ENCODE results near the gene ADRB1. TPM values are rescaled to one million over a fixed set of nuclear protein-coding genes. Genes with fewer than 3 reads are reported as not detected.

Gene ADRB1
- total RNA-seq, 1 experiment from 2014 or later: 0.15 TPM

GRCh38 chr10:114079421-114079820, 35.8 kb downstream of the ADRB1 start:
- DNase-seq (no peak), ATAC-seq (no peak)
- Histone ChIP-seq H3K4me2 (ENCODE audit: low read length) (no peak overlapping the region), H3K9me3 (ENCODE audit: low read length) (no peaks in the 10 kb centered on the region), H3K4me3 (ENCODE audit: low read length) (no peak overlapping the region), H3K9me2 (replicated peaks; ENCODE audit: low read length) (no peaks in the 10 kb centered on the region), H4K20me1 (ENCODE audit: low read length) (no peaks in the 10 kb centered on the region), H3K27ac (ENCODE audit: low read length) (no peak overlapping the region), H3K4me1 (ENCODE audit: insufficient read depth, low read length) (peaks cover 20% of the 10 kb centered on the region), H2AFZ (ENCODE audit: low read length) (no peak overlapping the region), H3F3A (ENCODE audit: low read length, unreplicated experiment) (no peaks in the 10 kb centered on the region), H3K36me3 (ENCODE audit: low read depth, low read length) (no peaks in the 10 kb centered on the region), H3K79me2 (ENCODE audit: low read length) (no peaks in the 10 kb centered on the region), H3K9ac (ENCODE audit: low read length) (no peak overlapping the region), H3K27me3 (ENCODE audit: low read length) (no peaks in the 10 kb centered on the region)
- TF ChIP-seq EZH2 (IDR thresholded peaks at IDR 0.05; ENCODE audit: low read length, unreplicated experiment): no peak
- no peak for TF ChIP-seq EZH2phosphoT487 (IDR thresholded peaks at IDR 0.05; ENCODE audit: borderline replicate concordance, low read length)
- TF ChIP-seq, protein P1, sequence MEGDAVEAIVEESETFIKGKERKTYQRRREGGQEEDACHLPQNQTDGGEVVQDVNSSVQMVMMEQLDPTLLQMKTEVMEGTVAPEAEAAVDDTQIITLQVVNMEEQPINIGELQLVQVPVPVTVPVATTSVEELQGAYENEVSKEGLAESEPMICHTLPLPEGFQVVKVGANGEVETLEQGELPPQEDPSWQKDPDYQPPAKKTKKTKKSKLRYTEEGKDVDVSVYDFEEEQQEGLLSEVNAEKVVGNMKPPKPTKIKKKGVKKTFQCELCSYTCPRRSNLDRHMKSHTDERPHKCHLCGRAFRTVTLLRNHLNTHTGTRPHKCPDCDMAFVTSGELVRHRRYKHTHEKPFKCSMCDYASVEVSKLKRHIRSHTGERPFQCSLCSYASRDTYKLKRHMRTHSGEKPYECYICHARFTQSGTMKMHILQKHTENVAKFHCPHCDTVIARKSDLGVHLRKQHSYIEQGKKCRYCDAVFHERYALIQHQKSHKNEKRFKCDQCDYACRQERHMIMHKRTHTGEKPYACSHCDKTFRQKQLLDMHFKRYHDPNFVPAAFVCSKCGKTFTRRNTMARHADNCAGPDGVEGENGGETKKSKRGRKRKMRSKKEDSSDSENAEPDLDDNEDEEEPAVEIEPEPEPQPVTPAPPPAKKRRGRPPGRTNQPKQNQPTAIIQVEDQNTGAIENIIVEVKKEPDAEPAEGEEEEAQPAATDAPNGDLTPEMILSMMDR (conservative IDR thresholded peaks at IDR 0.05; ENCODE audit: low read depth, low read length): no peak
- POLR2A ChIA-PET (ENCODE audit: unreplicated experiment): interaction anchor here (0.5 kb wide), 1 partner anchor 185 kb away, joined by 7 read pairs; no protein-coding TSS in a partner anchor
- CTCF ChIA-PET: no interaction called here
- BruUV-seq (replicated peaks): no TSS peak
- intact Hi-C loops (cut with micrococcal nuclease): no loop called here

DNA sequence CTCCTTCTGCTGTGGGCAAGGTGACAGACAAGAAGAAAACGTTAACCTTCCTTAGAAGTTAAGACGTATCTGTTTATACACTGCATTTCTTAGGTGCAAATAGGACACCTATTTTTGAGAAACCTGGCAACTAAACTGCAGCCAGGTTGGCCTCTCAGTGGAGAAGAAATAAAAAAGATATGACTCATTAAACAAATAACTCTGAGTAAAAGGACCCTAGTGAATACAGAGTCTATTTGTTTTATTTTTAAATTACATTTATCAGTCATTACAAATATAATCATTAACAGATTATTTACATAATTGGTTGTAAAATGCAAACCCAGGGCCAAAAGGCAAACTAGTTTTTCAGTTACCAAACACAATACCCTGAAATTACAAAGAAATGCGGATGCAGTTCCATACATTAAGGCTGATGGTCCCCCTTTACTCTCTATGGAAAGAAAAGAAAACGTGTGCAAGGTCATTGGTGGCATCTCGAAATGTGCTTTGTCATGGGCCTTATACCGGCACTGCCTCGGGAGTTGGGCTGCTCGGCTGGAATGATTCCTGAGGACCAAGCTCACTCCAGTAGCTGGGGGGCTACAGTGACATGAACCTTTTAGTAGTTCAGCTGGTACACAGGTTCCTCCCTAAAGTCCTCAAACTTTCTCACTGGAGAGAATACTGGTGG, 38.4 kb downstream of the ADRB1 start:
- Histone ChIP-seq H3K4me2 (ENCODE audit: low read length) (peak overlapping the region; percentile 69), H3K36me3 (ENCODE audit: low read depth, low read length) (no peaks in the 10 kb centered on the region), H3F3A (ENCODE audit: low read length, unreplicated experiment) (no peaks in the 10 kb centered on the region), H3K9me2 (replicated peaks; ENCODE audit: low read length) (no peaks in the 10 kb centered on the region), H3K27me3 (ENCODE audit: low read length) (no peaks in the 10 kb centered on the region), H3K4me3 (ENCODE audit: low read length) (peak overlapping the region; percentile 18; the same call in 1 of the 2 replicates), H3K9ac (ENCODE audit: low read length) (peak overlapping the region; percentile 16; the same call in 1 of the 2 replicates), H3K4me1 (ENCODE audit: insufficient read depth, low read length) (peaks cover 20% of the 10 kb centered on the region), H3K79me2 (ENCODE audit: low read length) (no peaks in the 10 kb centered on the region), H3K27ac (ENCODE audit: low read length) (peak overlapping the region; percentile 56), H4K20me1 (ENCODE audit: low read length) (no peaks in the 10 kb centered on the region), H2AFZ (ENCODE audit: low read length) (0 out of 2 replicates have a peak overlapping the region, but pooled peaks have one; percentile 28), H3K9me3 (ENCODE audit: low read length) (no peaks in the 10 kb centered on the region)
- no TSS peak for BruUV-seq (replicated peaks)
- DNase-seq (peak; percentile 55), ATAC-seq (peak; percentile 85)
- ChIA-PET POLR2A (ENCODE audit: unreplicated experiment) (no interaction called here), CTCF (no interaction called here)
- intact Hi-C loops (cut with micrococcal nuclease): no loop called here
- TF ChIP-seq EZH2 (IDR thresholded peaks at IDR 0.05; ENCODE audit: low read length, unreplicated experiment) (no peak), EZH2phosphoT487 (IDR thresholded peaks at IDR 0.05; ENCODE audit: borderline replicate concordance, low read length) (no peak)
- TF ChIP-seq, protein P1 (conservative IDR thresholded peaks at IDR 0.05; ENCODE audit: low read depth, low read length): no peak

- ATAC-seq: no peak
- peak overlapping the region; percentile 16; the same call in 1 of the 2 replicates for H3K9ac ChIP-seq (ENCODE audit: low read length)
- ChIA-PET CTCF (no interaction called here), POLR2A (ENCODE audit: unreplicated experiment) (no interaction called here)
- no peaks in the 10 kb centered on the region for H3K79me2 ChIP-seq (ENCODE audit: low read length)
- no peak overlapping the region for H3K4me3 ChIP-seq (ENCODE audit: low read length)
- no peak for TF ChIP-seq EZH2 (IDR thresholded peaks at IDR 0.05; ENCODE audit: low read length, unreplicated experiment)
- no TSS peak for BruUV-seq (replicated peaks)
- H2AFZ ChIP-seq (ENCODE audit: low read length): peak overlapping the region; percentile 63; the same call in 1 of the 2 replicates
- H3F3A ChIP-seq (ENCODE audit: low read length, unreplicated experiment): no peaks in the 10 kb centered on the region
- peaks cover 20% of the 10 kb centered on the region for H3K4me1 ChIP-seq (ENCODE audit: insufficient read depth, low read length)
- intact Hi-C loops (cut with micrococcal nuclease): no loop called here
- no peaks in the 10 kb centered on the region for H4K20me1 ChIP-seq (ENCODE audit: low read length)
- H3K4me2 ChIP-seq (ENCODE audit: low read length): no peak overlapping the region
- no peaks in the 10 kb centered on the region for H3K9me3 ChIP-seq (ENCODE audit: low read length)
- no peaks in the 10 kb centered on the region for H3K27me3 ChIP-seq (ENCODE audit: low read length)
- H3K27ac ChIP-seq (ENCODE audit: low read length): peak overlapping the region; percentile 56
- no peaks in the 10 kb centered on the region for H3K36me3 ChIP-seq (ENCODE audit: low read depth, low read length)
- peak; percentile 53 for DNase-seq
- no peaks in the 10 kb centered on the region for H3K9me2 ChIP-seq (replicated peaks; ENCODE audit: low read length)
These were observed 39.4 kb downstream of the ADRB1 start for GRCh38 chr10:114083040-114083439.
